Measurements from ENCODE around the gene MAPK12.

DNA sequence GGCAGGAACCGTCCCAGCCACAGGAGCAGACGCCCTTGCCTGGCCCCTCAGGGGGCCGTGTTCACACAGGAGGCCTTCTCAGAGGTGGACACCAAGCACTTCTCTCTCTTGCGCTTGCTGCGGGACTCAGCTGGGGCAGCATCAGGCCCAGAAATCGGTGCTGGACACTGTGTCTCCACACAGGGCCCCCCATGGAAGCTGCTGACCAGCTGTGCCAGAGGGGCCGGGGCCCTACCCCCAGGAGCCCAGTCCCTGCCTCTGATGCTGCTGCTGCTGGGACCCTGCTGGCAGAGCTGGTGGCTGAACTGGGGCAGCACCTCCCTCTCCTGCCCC is 42.0 kb upstream of the MAPK12 start:
- TF ChIP-seq, protein P1, sequence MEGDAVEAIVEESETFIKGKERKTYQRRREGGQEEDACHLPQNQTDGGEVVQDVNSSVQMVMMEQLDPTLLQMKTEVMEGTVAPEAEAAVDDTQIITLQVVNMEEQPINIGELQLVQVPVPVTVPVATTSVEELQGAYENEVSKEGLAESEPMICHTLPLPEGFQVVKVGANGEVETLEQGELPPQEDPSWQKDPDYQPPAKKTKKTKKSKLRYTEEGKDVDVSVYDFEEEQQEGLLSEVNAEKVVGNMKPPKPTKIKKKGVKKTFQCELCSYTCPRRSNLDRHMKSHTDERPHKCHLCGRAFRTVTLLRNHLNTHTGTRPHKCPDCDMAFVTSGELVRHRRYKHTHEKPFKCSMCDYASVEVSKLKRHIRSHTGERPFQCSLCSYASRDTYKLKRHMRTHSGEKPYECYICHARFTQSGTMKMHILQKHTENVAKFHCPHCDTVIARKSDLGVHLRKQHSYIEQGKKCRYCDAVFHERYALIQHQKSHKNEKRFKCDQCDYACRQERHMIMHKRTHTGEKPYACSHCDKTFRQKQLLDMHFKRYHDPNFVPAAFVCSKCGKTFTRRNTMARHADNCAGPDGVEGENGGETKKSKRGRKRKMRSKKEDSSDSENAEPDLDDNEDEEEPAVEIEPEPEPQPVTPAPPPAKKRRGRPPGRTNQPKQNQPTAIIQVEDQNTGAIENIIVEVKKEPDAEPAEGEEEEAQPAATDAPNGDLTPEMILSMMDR (IDR thresholded peaks at IDR 0.05), result no peak
- no peak for TF ChIP-seq EZH2 (IDR thresholded peaks at IDR 0.05; ENCODE audit: borderline replicate concordance, insufficient read depth, low read depth, low read length, poor library complexity, severe bottlenecking)

Data from B cell (primary cell).